GDM1 (cell line): Measurements from ENCODE around the gene SLC16A7.
"Not testable (repeated sequence)": the region's sequence is repeated elsewhere in the genome, so short reads cannot be mapped to it uniquely, and the experiment has no call there.

Experiments
- DNase-seq: peaks from one replicate; lab custom pipeline; 2025; lab: John Stamatoyannopoulos, UW

Gene SLC16A7

DNA sequence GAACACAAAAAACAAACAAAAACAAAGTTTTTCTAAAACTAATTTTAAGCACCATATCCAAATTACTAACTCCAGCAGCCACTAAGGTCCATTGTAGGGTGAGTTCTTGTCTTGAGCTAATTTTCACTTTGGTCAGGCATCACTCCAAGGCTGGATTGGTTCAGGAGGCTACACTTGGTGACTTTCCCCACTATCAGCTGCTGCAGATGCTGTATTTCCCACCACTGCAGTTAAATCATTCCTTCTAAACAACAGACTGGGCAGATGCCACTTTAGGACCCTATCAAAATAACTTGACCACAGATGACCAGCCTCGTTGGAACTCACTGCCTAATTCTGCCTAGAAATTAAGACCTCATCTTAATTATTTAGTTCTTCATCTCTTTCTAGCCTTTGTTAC is 140.5 kb downstream of the SLC16A7 start:
- DNase-seq = no peak

DNA sequence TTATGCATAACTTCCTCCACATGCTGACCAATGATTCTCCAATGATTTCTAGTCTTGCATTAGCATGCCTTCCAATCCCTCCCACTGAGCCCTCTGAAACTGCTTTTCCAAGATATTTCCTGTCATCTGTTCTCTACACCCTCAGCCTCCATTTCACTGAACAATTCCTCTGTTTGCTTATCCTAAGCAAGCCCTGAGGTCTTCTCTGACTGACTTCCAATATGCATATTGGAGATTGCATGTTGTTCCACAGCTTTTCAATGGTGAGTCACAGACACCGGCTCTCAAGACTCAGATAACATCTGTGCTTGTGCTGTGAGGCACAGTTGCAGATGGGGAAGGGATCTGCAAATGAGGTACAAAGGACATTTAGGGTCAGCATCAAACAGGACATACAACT is 141.0 kb downstream of the SLC16A7 start:
- no peak for DNase-seq

DNA sequence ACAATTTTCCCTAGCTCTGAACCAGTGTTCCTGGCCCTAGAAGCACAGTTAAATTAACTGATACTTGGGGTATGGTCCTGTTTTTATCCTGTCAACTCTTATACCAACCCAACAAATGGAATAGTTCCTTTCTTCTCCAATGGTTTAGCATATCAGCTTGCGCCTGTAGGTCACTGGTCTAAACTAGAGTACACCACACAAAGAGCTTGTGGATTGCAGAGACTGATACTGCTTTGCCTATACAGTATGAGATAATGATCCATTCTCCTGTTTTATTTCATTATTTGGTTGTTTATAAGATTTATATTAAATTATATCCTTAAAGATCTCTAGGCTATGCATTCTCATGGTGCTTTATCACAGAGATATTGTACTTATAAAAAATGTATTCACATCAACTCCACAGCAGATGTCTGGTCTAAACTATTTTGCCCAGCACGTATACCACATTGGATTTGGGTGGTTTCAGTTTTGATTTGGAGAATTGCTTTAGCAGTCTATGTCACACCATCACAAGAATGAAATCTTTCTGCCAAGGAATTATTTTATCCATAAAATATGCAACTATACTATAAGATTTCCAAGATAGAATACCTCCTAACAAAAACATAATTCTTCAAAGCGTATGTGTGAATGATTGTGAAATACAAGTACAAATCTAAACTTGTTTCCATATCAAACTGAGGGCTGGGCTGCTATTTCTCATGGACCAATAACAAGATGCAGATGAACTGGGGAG is 142.1 kb downstream of the SLC16A7 start:
- no peak for DNase-seq

GRCh38 chr12:59742841-59743240 is 147.0 kb downstream of the SLC16A7 start:
- no peak for DNase-seq

GRCh38 chr12:59744564-59744963 is 148.7 kb downstream of the SLC16A7 start:
- no peak for DNase-seq

DNA sequence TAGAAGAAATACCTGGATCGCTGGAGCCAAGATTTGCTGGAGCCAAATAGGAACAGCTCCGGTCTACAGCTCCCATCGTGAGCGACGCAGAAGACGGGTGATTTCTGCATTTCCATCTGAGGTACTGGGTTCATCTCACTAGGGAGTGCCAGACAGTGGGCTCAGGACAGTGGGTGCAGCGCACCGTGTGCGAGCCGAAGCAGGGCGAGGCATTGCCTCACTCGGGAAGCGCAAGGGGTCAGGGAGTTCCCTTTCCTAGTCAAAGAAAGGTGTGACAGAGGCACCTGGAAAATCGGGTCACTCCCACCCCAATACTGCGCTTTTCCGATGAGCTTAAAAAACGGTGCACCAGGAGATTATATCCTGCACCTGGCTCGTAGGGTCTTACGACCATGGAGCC is 155.3 kb downstream of the SLC16A7 start:
- not testable (repeated sequence) for DNase-seq

DNA sequence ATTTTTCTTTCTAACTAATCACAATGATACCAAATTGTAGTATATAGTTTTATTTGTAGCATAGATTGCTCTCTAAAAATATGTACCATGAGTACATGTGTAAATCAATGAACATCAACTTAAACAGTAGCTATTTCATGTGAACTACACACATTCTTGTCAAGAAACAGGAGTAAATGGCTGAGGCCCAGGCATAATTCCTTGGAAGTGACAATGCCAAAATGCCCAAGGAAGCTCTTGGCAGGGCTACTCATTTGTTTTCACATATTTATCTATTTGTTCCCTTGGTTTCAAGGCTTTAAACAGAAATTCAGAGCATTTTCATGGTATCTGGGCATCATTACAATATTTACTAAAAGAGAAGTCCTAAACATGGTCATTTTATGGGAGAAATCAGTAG is 165.7 kb downstream of the SLC16A7 start:
- no peak for DNase-seq

DNA sequence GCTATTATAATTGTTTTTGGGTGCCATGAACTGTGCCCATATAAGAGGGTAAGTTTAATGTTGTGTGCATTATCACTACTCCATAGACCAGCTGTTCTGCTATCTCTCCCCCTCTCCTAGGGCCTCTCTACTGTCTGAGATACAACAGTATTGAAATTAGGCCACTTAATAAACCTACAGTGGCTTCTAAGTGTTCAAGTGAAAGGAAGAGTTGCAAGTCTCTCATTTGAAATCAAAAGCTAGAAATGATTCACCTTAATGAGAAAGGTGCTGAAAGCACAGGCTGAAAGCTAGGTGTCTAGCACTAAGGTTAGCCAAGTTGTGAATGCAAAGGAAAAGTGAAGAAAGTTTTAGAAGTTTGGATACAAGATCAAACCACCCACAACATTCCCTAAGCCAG is 168.0 kb downstream of the SLC16A7 start:
- no peak for DNase-seq

- no peak for DNase-seq
Observed at GRCh38 chr12:59768031-59768430, 172.2 kb downstream of the SLC16A7 start.

DNA sequence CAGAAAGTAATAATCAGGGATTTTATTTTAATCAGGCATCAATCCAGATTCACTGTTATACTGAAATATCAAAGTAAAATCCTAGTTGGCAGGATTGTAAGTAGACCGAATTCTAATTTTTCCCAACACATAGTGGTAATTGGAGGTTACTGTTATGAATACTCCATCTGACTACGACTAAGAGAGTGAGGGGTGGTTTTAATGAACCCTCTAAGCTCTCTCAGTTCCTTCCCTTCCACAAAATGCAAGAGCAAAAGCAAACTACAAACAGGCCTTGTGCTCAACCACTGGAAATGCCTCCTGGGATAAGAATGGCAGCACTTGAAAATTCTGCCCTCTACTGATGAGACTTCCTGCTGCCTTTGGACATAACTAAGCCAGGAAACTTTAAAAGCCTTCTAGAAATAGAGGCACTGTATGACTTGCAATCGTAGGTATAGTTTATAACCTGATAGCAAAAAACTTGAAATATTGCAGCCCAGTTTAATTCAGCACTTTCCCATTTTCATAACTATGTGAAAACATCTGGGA is 184.8 kb downstream of the SLC16A7 start:
- DNase-seq = no peak

GRCh38 chr12:59787610-59788009 is 191.8 kb downstream of the SLC16A7 start:
- DNase-seq = no peak

- no peak for DNase-seq
Observed at GRCh38 chr12:59792647-59793046, 196.8 kb downstream of the SLC16A7 start.

DNA sequence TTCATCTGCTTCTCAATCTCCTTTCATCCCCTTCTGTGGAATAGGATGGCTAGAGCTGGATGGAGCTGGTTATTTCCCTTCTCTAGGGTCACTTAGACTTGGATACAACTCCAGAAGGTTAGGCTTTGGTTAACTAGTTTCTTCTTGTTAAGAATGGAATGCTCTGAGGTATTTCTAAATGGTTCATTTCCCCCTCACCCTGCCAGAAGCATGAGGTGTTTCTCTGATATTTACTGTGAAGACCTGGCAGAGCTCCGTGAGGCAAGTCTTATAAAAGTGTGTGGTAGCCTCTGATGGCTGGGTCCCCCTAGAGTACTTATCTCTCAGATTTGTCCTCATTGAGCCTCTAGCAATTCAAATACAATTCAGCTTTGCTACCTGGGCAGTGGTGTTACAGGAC is 207.9 kb downstream of the SLC16A7 start:
- no peak for DNase-seq

- no peak for DNase-seq
Observed at GRCh38 chr12:59808317-59808910, 212.6 kb downstream of the SLC16A7 start.

DNA sequence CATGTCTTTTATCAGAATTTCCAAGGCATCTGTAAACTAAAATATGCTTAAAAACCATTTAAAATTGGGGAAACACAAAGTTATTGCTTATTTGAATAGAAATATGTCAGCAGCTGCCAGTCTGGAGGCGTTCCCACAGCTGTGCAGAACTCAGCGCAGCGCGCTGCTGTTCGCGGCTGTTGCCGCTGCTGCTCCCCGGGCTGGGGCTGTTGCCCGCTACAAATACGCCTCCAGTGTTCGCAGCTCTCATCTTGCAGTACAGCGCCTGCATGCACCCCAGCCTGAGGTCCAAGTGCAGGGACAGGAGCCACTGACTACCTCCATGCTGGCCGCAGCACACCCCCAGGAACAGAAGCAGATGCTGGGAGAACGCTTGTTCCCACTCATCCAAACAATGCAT is 216.2 kb downstream of the SLC16A7 start:
- DNase-seq = no peak

GRCh38 chr12:59812716-59813115 is 216.9 kb downstream of the SLC16A7 start:
- DNase-seq = no peak

GRCh38 chr12:59820594-59821011 is 224.8 kb downstream of the SLC16A7 start:
- no peak for DNase-seq

DNA sequence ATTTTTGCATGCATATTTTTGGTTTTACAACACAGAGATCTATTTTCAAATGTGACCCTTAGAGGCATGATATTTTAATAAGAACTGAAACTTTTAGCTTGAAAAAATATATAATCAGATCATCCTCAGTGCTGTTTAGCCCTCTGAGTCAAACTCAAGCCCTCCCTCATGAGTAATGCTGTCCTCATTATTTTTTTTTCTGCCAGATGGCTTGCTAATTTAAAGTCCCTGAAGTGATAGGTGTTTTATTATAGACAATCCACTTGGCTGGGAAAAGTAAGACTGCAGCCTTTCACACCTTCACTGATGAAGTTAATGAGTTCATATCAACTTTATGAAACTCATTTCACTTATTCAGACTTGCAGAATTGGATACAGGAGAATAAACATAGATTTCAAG is 227.7 kb downstream of the SLC16A7 start:
- no peak for DNase-seq

DNA sequence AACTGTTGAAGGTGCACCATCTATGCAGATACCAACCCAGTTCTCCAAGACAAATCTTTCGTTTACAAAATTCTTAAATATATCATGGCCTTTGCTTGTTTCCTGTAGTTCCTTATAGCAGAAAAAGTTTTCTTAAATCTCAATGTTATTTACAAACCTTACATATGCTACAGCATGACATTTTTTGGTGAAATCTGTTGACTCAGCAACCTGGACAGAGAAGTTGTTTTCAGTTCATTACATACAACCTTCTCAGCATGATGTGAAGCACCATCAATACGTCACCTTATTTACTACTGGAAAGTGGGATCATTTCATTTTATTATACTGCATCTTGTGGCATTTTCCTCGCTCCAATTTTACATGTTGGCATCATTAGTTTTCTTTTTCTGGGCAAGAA is 231.9 kb downstream of the SLC16A7 start:
- DNase-seq = no peak

- DNase-seq = no peak
Observed at GRCh38 chr12:59828521-59828920, 232.7 kb downstream of the SLC16A7 start.

- DNase-seq = no peak
Observed at GRCh38 chr12:59833408-59833807, 237.6 kb downstream of the SLC16A7 start.

DNA sequence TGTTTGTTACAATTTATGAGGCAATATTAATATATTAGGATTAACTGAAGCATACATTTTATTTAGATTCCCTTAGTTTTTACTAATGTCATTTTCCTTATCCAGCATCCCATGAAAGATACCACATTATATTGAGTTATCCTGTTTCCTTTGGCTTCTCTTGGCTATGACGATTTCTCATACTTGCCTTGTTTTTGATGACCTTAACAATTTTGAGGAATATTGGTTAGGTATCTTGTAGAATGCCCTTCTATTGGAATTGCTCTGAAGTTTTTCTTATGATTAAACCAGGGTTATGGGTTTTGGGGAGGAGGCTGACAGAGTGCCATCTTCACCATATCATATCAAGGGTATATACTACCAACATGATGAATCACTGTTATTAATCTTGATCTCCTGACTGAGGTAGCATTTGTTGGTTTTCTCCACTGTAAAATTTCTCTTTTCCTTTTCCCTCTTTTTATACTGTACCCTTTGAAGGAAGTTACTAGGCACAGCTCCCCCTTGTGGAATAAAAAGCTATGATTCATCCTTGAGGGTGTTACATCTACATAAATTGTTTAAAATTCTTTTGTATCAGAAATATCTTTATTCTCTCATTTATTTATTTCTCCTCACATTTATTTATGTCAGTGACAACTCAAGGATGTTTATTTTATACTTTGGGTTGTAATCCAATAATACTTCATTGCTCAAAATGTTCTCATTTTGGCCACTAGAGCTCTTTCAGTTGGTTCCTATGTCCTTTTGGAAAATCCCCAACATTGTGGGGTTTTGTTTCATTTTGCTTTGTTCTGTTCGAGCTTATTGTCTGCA is 239.0 kb downstream of the SLC16A7 start:
- no peak for DNase-seq
